SKM-1 treated with dmso at 0.1 percent for 144 hours (cell line): ENCODE data around the gene CAPRIN1.

Experiments
- DNase-seq: peaks from one replicate; lab custom pipeline; 2025; ENCODE audit not compliant: unreplicated experiment; lab: John Stamatoyannopoulos, UW

Gene CAPRIN1

GRCh38 chr11:34139346-34139745 is 87.8 kb downstream of the CAPRIN1 start:
- DNase-seq = no peak

- DNase-seq = no peak
Measured at GRCh38 chr11:34140149-34140548, 88.6 kb downstream of the CAPRIN1 start.

DNA sequence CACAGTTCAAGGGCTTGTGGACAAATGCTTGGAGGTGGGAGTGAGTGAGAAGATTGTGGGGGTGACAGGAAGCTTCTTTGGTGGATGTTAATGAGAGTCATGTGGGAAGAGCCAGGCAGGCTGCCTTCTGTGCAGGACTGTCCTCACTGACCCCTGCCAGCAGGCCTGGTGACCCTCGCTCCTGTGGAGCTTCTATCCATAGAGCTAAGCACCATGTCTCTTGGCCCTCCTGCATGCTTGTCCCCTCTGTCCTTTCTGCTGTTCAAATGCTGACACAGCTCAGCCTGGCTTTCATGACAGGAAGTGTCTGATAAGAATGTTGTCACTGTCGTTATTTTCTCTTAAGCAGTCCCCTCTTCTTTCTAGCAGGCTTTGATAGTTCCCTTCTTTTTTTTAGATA is 91.5 kb downstream of the CAPRIN1 start:
- no peak for DNase-seq

GRCh38 chr11:34145073-34145472 is 93.5 kb downstream of the CAPRIN1 start:
- DNase-seq = no peak

GRCh38 chr11:34145847-34146381 is 94.4 kb downstream of the CAPRIN1 start:
- DNase-seq = no peak

DNA sequence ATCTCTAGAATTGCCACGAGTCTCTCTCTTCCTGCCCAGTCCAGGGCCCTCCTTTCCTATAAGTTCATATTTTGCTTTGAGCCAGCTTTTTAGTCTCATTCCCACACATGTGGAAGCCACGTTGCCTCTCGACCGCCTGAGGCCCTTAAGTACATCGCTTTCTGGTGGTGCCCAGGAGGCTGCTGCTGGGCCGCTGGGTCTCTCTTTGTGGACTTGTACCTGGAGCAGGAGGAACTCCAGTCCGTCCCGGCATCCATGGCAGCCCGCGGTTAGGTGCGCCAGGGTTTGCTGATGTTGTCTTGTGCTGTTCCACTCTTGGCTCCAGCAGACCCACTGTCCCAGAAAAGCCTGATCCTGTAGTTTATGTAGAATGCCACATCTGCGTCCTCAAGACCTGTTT is 94.9 kb downstream of the CAPRIN1 start:
- DNase-seq = no peak

DNA sequence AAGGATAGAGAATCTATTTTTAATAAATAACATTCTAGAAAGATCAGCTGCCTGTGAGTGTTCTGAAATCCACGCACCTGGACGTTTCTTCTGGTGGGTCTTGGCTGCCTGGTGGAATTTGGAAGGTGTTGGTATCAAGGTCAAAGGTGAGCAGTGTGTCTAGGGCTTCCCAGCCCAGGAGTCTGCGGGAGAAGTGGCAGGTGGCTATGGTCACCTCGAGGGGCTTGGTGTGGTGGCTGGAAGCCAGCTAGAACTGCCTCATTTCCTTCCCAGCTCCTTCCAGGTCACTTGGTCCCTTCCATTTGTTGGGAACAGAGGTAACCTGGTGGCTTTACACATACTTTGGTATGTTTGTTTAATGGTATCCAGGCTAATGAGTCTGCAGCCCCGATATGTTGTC is 95.3 kb downstream of the CAPRIN1 start:
- no peak for DNase-seq

DNA sequence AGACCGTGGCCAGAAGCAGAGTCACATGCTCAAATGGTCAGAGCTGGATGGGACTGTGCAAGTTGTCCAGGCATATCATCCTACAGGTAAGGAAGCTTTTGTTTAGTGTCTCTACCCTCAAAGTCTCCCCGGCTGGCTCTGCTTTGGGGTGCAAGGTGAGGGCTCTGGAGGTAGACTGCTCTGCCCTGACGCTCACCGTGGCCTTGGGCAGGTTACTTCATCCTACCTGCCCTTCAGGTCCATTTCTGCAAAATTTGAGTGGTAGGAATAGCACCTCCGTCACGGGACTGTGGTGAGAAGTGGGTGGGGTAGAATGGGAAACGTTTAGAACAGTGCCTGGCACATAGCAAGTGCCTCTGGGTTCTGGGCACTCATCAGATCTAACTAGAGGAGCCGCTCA is 96.0 kb downstream of the CAPRIN1 start:
- DNase-seq = no peak

GRCh38 chr11:34148504-34149165 is 97.1 kb downstream of the CAPRIN1 start:
- DNase-seq = peak; percentile 58

DNA sequence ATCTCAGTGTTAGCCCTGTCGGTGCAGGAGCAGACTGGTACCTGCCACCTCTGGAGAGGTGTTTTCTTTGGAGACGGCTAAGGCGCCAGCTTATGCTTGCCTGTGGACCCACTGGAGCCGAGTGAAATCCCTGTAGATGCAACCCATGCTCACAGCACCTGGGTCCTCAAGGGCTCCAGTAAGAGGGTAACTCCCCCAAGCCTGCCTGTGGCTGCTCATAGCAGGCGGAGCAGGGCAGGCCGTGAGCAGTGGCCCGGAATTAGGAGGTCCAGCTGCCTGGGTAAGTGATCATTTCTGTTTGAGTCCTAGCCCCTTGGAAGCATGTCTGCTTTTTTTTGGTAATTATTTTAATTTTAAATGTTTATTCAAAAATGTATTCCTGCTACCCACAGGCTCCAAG is 97.7 kb downstream of the CAPRIN1 start:
- DNase-seq = no peak

DNA sequence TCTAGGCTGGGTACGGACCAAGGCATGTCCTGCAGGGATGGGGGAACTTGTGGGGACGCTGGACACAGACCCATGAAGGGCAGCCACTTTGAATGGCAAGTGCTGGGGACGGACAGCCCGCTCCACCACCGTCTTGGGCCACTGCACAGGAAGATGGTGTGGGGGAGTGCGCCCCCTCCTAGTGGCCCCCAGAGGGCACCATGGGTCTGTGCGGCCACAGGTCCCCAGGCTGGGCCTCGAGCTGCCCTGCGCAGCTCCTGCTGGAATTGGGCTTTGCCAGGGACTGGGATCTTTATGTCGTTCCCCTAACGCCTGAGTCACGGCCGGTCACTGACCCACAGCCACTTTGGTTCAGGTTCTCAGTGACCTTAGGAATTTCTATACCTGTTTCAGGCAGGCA is 98.3 kb downstream of the CAPRIN1 start:
- no peak for DNase-seq

DNA sequence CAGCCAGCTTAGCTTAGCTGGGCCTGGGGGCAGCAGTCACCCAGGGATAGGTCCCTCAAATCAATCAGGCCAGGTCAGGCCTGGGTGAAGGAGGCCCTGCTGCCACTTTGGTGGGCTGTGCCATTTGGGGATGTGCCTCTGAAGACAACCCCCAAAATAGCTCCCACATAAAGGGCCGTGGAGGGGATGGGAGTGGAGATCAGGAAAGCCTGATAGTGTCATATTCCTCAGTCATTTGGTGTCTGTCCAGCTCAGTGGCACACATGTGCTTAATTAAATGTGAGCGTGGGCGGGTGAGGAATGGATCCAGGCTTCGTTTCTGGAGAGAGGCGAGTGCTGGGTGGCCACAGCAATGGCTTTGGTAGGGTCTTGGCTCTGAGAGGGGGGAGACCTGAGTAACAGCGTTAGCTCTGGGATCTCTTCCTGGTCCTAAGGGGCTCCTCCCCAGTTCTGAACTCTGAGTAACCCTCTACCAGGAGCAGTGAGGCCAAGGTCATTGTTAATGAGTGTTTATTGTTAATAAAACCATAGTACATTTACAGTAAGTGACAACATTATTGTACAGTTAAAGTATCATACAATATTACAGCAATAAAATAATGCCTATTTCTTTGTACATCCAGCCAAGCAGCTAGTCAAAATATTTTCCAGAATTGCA is 99.1 kb downstream of the CAPRIN1 start:
- no peak for DNase-seq
